Measurements from ENCODE around the gene CCDC169.
A peak's percentile ranks its signal among the peaks of the same experiment; 100 is the strongest.
"Not testable (repeated sequence)": the region's sequence is repeated elsewhere in the genome, so short reads cannot be mapped to it uniquely, and the experiment has no call there.

CCDC169 gene

GRCh38 chr13:36302289-36302688 lies 4.7 kb upstream of the CCDC169 start:
- H3K27ac ChIP-seq, result no peak overlapping the region
- TF ChIP-seq CTCF (conservative IDR thresholded peaks at IDR 0.05), result no peak

GRCh38 chr13:36299469-36299868 lies 1.9 kb upstream of the CCDC169 start:
- H3K27ac ChIP-seq, result not testable (repeated sequence)

GRCh38 chr13:36298535-36299068 lies 988 bp upstream of the CCDC169 start:
- no peak for TF ChIP-seq CTCF (conservative IDR thresholded peaks at IDR 0.05)

GRCh38 chr13:36294096-36294495 lies 3.5 kb downstream of the CCDC169 start:
- no peak overlapping the region; the same call in 1 of the 2 replicates for H3K27ac ChIP-seq
- TF ChIP-seq CTCF (conservative IDR thresholded peaks at IDR 0.05), result no peak

More at GRCh38 chr13:36298535-36299068, 988 bp upstream of the CCDC169 start:
- peak overlapping the region; percentile 68 for H3K27ac ChIP-seq

GRCh38 chr13:36293497-36293896 lies 4.1 kb downstream of the CCDC169 start:
- TF ChIP-seq CTCF (conservative IDR thresholded peaks at IDR 0.05), result no peak

GRCh38 chr13:36288794-36289391 lies 8.7 kb downstream of the CCDC169 start:
- H3K27ac ChIP-seq, result no peak overlapping the region

More at GRCh38 chr13:36293497-36293896, 4.1 kb downstream of the CCDC169 start:
- H3K27ac ChIP-seq, result no peak overlapping the region; the same call in 1 of the 2 replicates

GRCh38 chr13:36286006-36286405 lies 11.6 kb downstream of the CCDC169 start:
- TF ChIP-seq CTCF (conservative IDR thresholded peaks at IDR 0.05), result no peak
- H3K27ac ChIP-seq, result no peak overlapping the region

More at GRCh38 chr13:36288794-36289391, 8.7 kb downstream of the CCDC169 start:
- no peak for TF ChIP-seq CTCF (conservative IDR thresholded peaks at IDR 0.05)

- TF ChIP-seq CTCF (conservative IDR thresholded peaks at IDR 0.05), result peak; percentile 87
- H3K27ac ChIP-seq, result no peak overlapping the region
Measured at GRCh38 chr13:36282821-36283432, 14.7 kb downstream of the CCDC169 start.

Data from VCaP (cell line).